MM.1S (cell line): Measurements from ENCODE around the gene PROSER3.

Experiments used
- CTCF ChIP-seq: fragments of 300-600 bp; sonication (generic); IDR thresholded peaks from 2 replicates; pipeline ENCODE4 v1.5.1; 2016; ENCODE audit warnings: antibody characterized with exemption, low read length, mixed read lengths
- EZH2 ChIP-seq: fragments of 300-600 bp; sonication (generic); optimal IDR thresholded peaks from 2 replicates; pipeline ENCODE3; 2017; ENCODE audit warnings: low read depth, mild to moderate bottlenecking, antibody characterized with exemption, low read length, mixed read lengths
- EZH2phosphoT487 ChIP-seq: fragments of 300-600 bp; sonication (generic); IDR thresholded peaks from 2 replicates; pipeline ENCODE4 v1.6.1; 2018; ENCODE audit warnings: antibody characterized with exemption, low read length

- TF ChIP-seq CTCF, result no peak
- TF ChIP-seq EZH2, result no peak
- no peak for TF ChIP-seq EZH2phosphoT487
Measured at GRCh38 chr19:35731353-35731752, 26.6 kb upstream of the PROSER3 start.
